Measurements from ENCODE around the gene RUNX3.

Gene RUNX3

DNA sequence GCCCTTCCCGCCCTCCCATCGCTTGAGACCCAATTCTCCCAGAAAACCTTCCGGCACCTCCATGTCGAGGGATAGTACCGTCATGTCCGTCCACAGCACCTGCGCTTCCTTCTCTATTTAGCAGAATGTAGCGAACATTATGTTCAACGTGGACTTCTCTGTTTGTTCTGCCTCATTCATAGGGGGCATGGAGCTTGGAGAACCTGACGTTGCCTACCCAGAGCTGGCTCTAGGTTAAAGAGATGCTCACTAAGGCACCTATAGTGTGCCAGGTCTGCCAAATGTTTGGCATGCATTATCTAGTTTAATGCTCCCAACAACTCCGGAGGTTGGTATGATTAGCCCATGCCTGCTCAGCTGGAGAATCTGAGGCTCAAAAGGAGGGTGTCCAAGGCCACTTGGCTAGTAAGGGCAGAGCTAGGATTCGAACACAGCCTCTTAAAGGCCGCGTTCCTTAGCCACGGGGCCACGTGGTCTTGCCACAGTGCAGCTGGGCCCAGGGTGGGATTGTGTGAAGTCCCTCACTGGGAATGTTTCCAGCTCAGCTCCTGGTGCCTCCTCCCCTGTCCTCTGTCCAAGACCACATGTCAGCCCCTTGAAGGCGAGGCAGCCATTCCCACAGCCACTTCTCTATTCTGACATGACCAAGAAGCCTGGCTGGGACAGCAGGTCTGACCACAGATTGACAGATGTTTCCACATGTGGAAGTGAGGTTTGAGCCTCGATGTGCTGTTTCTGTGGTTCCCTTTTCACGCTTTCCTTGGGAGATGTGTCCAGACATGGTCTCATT is 57.8 kb downstream of the RUNX3 start:
- Histone ChIP-seq H3K27me3 (ENCODE audit: insufficient read depth, low read depth, severe bottlenecking) (no peaks in the 10 kb centered on the region), H3K9me3 (ENCODE audit: severe bottlenecking) (no peaks in the 10 kb centered on the region), H3K36me3 (no peaks in the 10 kb centered on the region), H3K4me3 (ENCODE audit: low read depth, low read length) (no peak overlapping the region), H3K27ac (no peak overlapping the region)
- TF ChIP-seq CTCF (IDR thresholded peaks at IDR 0.05; ENCODE audit: low read depth, low read length) = no peak
- DNase-seq = no peak

DNA sequence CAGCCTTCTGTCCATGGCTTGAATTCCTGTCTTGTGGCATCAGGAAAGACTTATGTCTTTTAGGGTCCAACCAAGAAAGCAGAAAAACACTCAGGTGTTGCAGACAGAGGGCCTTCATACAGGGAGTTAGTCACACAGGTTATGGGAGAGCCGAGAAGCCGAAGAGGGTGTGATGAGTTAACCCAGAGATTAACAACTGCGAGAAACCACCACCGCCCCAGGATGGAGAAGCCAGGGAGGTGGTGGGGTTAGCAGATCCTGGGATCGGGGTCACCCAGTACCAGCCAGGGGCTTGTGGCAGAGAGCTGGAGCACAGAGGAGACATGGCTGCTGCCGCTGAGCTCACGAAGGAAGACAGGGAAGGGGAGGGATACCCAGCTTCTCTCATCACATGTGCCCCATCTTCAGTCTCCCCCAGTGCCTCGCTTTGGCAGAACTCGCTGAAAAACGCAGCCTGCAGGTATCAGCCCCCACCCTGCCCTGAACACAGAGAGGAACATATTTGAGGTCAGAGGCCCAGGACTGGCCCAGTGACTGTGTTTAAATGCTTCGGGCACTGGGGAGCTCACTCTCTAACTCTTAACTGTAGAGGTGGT is 58.7 kb downstream of the RUNX3 start:
- TF ChIP-seq CTCF (IDR thresholded peaks at IDR 0.05; ENCODE audit: low read depth, low read length) = no peak
- no peak for DNase-seq
- no peaks in the 10 kb centered on the region for H3K27me3 ChIP-seq (ENCODE audit: insufficient read depth, low read depth, severe bottlenecking)
- H3K36me3 ChIP-seq = no peaks in the 10 kb centered on the region
- H3K9me3 ChIP-seq (ENCODE audit: severe bottlenecking) = no peaks in the 10 kb centered on the region
- H3K4me3 ChIP-seq (ENCODE audit: low read depth, low read length) = no peak overlapping the region
- no peak overlapping the region for H3K27ac ChIP-seq

DNA sequence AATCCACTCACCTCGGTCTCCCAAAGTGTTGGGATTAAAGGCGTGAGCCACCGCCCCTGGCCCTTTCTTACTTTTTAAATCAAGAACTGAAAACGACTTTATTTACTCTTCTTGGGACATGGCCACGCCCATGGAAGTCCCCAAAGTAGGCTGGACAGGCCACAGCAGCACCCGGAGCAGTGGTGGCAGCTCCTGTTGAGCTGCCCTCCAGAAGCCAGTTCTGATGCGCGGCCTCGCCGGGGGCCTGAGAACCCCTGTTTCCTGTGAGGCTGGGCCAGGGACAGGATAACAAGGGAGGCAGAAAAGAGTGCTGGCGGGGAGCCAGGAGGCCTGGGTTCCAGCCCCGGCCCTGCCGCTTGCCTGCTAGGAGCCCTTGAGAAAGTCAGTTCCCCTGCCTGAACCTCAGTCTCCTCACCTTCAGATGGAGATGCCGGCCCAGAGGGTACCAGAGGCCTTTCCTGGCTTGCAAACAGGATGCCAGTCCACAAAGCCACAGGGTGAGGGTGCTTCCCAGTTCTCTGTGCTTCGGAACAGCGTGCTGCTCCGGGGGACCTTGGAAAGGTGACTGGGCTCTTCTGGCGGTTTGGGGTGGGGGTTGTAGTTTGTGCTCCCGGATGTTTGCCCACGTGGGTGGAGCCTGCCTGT is 59.4 kb downstream of the RUNX3 start:
- no peak for TF ChIP-seq CTCF (IDR thresholded peaks at IDR 0.05; ENCODE audit: low read depth, low read length)
- no peak overlapping the region for H3K27ac ChIP-seq

DNA sequence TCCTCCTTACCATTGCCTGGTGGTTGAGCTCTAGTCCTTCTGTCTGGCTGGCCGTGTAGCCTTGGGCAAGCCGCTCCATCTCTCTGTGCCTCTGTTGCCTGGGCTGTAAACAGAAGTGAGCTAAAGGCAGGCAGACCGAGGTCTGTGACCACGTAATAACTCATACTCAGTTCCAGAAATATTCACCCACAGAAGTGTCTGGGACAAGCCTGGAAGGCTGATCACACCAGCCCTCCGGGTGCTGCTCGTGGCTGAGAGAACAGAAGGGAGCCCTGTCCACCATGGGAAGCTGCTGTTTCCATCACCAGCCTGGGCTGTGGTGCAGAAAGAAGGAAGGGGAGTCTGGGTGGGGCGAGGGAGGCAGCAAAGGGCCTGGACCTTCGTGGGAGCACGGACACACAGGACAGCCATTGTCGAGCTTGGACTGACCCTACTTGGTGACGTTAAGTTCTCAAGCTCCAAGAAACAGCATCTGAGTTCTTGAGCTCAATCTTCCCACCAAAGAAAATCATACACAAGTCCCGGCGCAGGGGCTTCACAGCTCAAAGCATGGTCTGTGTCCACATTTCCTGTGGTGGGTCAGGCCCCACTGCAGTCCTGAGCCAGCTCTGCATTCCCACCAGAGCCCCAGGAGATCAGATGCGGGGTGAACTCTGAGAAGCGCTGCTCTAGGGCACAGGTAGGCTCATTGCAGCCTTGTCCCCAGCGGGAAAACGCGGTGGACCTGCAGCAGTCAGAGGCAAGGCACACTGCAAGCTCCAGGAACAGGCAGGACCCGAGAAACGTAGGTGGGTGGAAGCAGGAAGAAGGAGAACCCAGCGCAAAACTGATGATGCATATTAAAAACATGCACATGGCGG is 61.8 kb downstream of the RUNX3 start:
- Histone ChIP-seq H3K36me3 (no peaks in the 10 kb centered on the region), H3K9me3 (ENCODE audit: severe bottlenecking) (no peaks in the 10 kb centered on the region), H3K27me3 (ENCODE audit: insufficient read depth, low read depth, severe bottlenecking) (no peaks in the 10 kb centered on the region), H3K27ac (no peak overlapping the region), H3K4me3 (ENCODE audit: low read depth, low read length) (no peak overlapping the region)
- DNase-seq = no peak
- TF ChIP-seq CTCF (IDR thresholded peaks at IDR 0.05; ENCODE audit: low read depth, low read length) = no peak

More for the DNA sequence above, 59.4 kb downstream of the RUNX3 start:
- Histone ChIP-seq H3K27me3 (ENCODE audit: insufficient read depth, low read depth, severe bottlenecking) (no peaks in the 10 kb centered on the region), H3K9me3 (ENCODE audit: severe bottlenecking) (no peaks in the 10 kb centered on the region), H3K36me3 (no peaks in the 10 kb centered on the region), H3K4me3 (ENCODE audit: low read depth, low read length) (no peak overlapping the region)
- no peak for DNase-seq

DNA sequence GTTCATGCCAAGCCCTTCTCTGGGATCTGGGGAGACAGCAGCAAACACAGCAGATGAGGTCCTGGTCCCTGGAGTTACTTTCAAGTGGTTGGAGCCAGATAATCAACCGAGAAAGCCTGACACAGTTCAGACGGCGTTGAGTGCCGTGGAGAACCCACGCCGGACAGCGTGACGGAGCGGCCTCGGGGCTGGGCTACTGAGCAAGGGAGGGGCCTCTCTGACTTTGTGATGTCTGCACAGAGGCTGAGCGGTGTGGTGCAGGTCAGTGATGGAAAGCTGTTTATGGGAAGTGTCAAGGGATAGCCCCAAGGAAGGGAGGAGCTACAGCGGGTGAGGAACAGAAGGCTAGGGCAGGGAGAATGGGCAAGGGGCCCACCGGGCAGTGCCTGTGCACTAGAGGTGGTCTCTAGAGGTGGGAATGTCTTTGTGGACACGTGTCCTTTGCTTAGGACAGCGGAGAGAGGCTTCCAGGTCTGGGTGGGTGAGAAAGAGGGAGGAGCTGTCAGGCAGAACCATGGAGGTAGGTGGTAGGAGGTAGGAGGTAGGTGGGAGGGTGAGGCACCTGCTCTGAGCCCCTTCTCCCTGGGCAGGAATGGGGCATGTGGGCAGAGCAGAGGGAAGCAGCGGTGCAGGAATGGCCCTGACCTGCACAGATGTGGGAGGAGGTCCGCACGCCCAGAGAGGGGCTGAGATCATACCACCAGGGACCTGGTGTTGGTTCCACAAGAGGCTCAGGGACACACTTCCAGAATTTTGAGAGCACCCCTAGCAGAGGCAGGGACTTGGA is 62.8 kb downstream of the RUNX3 start:
- no peak overlapping the region for H3K27ac ChIP-seq

More for the DNA sequence above, 62.8 kb downstream of the RUNX3 start:
- no peaks in the 10 kb centered on the region for H3K27me3 ChIP-seq (ENCODE audit: insufficient read depth, low read depth, severe bottlenecking)
- no peak for TF ChIP-seq CTCF (IDR thresholded peaks at IDR 0.05; ENCODE audit: low read depth, low read length)
- H3K9me3 ChIP-seq (ENCODE audit: severe bottlenecking) = no peaks in the 10 kb centered on the region
- no peak for DNase-seq
- H3K4me3 ChIP-seq (ENCODE audit: low read depth, low read length) = no peak overlapping the region
- H3K36me3 ChIP-seq = no peaks in the 10 kb centered on the region

All from WERI-Rb-1 (cell line).